GM18498 (cell line): ENCODE data around the gene ABCA3.

Source experiments
- ATAC-seq: cut with Tn5 transposase; IDR thresholded peaks from one replicate; pipeline ENCODE4 v1.9.1; 2021; ENCODE audit warnings: mild to moderate bottlenecking, moderate library complexity; ENCODE audit not compliant: unreplicated experiment

Gene ABCA3

GRCh38 chr16:2317231-2318020, 23.1 kb downstream of the ABCA3 start:
- no peak for ATAC-seq

DNA sequence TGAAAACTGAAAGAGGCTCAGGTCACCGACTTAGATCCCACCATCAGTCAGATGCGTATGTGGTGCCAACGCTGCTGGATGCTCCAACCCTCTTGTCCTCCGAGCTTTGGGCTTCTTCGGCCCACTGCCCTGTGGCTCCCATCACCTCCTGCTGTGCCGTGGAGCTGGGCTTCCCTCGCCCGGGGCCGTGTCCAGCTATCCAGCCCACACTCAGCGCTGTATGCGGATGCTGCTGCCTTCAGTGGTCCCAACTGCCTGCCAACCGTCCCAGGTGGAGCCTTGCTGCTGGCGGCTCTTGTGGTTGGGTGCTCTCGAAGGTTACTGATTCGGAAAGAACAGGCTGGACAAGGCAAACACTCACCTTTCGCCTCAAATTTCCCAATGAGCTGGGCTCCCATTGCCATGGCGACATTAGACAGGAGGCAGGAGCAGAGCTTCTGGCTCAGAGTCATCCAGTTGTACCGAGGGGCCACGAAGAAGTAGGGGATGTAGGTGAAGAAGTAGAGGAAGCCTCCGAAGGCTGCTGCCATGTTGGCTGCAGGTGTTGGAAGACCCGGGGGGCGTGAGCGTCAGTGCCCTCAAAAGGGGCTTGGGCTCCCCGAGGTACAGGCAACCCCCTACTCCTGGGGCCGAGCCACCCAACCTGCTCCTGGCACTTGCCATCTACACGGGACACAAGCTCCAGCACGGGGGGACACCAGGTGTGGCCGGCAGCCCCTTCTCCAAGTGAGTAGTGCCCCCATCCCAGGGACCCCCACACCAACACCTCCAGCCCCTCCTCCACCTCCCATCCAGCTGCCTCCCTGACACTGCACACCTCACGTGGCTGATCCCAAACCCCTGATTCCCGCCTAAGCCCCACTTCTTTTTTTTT, 32.2 kb downstream of the ABCA3 start:
- no peak for ATAC-seq

- ATAC-seq = no peak
Measured at GRCh38 chr16:2299915-2300192, 40.7 kb downstream of the ABCA3 start.

- no peak for ATAC-seq
Measured at GRCh38 chr16:2299121-2299914, 41.2 kb downstream of the ABCA3 start.

DNA sequence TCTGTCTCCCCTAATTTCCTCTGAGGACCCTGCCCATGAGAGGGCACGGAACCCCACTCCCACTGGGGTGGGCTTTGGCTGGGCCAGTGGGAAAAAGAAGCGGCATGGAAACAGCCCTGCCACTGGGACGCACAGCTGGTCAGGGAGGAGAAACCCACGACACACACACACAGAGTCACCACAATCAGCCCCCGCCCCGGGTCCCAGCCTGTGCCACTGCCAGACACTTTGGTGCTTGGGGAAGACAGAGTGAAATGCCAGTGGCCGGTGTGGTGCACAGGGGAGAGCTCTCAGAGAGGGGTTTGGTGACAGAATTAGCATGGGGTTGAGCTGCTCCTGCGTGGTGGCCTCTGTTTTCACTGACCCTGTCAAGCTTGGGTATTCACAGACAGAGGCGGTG, 41.9 kb downstream of the ABCA3 start:
- ATAC-seq = no peak

GRCh38 chr16:2297506-2297860, 43.0 kb downstream of the ABCA3 start:
- no peak for ATAC-seq

GRCh38 chr16:2296661-2297505, 43.6 kb downstream of the ABCA3 start:
- ATAC-seq = no peak

- peak; percentile 67 for ATAC-seq
Measured at GRCh38 chr16:2295056-2295798, 45.3 kb downstream of the ABCA3 start.

DNA sequence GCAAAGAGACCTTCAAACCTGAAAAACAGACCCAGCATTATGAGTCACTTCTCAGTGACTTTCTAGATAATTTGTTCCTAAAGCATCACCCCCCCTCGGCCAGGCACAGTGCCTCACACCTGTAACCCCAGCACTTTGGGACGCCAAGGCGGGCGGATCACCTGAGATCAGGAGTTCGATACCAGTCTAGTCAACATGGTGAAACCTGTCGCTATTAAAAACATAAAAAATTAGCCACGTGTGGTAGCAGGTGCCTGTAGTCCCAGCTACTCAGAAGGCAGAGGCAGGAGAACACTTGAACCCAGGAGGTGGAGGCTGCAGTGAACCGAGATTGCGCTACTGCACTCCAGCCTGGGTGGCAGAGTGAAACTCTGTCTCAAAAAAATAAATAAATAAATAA, 48.3 kb downstream of the ABCA3 start:
- no peak for ATAC-seq

GRCh38 chr16:2289282-2289681, 51.2 kb downstream of the ABCA3 start:
- ATAC-seq = no peak

DNA sequence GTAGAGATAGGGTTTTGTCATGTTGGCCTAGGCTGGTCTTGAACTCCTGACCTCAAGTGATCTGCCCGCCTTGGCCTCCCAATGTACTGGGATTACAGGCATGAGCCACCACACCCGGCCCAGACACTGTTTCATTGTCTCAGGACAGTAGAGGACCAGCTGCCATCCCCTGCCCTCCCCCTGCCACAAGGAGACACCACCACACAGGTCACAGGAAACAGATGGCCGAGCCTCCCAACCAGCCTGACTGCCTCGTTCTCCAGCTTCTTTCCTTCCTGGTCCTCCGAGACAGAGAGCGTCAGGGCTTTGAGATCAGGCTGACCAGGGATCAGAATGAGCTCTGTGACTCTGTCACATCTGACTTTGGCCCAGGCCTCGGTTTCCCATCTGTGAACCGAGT, 51.8 kb downstream of the ABCA3 start:
- no peak for ATAC-seq

DNA sequence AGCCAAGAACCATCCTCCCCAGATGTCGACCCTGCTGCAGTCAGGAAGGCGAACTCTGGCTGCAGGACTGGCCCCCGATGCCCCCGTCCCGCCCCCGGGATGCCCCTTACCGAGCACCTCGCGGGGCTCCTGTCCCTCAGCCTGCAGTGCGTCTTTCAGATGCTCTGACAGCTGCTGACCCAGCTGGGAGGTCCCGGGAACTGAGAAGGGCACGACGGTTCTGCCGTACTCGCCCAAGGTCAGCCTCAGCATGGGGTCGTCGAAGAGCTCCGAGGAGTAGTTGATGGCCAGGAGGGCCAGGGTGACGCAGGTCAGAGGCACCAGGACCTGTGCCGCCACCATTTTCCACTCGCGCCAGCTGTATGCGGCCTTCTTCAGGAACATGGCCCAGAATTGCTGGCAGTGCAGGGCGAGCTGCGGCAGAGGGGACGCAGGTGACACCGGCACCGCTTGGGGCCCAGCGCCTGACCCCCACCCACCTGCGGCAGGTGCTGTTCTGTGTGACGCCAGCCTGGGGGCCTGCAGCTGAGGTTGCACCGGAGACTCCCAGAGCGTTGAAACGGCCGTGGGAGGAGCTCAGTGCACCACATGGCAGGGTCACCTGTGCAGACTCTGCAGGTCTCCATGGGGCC, 52.5 kb downstream of the ABCA3 start:
- ATAC-seq = no peak

DNA sequence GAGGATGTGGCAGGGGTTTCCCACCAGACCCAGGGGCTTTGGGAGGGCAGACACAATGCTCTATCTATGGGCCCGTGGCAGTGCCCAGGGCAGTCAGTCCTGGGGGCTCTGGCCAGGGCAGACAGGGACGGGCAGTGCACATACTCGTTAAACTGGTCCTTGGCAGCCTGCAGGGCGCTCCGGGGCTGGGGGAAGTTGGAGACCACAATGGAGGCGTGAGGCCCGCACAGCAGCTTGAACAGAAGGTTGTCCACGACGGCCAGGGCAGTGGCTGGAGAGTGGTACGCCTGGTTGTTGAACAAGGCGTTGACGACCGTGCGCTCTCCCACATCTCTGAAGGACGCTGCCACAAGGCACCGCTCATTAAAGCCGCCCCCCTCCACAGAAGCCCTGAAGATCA, 54.0 kb downstream of the ABCA3 start:
- no peak for ATAC-seq

DNA sequence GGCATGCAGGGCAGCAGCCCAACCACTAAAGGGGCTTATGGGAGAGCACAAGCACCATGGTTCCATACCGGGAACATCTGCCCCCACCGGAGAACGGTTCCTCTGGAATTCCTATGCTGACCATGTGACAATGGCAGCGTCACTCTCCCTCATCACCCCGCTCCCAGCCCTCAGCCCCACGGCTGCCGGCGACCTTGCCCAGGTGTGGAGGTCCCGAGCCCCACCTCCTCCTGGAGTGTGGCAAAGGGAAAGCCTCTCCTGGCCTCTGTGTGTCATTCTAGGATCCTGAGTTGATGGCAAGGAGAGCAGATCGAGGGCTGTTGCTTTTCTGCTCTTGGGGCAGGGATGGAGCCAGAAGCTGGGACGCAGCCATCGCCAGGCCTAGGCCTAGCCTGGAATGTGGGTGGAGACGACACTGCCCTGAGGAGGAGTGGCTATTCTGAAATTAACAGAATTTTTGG, 54.8 kb downstream of the ABCA3 start:
- ATAC-seq = no peak

DNA sequence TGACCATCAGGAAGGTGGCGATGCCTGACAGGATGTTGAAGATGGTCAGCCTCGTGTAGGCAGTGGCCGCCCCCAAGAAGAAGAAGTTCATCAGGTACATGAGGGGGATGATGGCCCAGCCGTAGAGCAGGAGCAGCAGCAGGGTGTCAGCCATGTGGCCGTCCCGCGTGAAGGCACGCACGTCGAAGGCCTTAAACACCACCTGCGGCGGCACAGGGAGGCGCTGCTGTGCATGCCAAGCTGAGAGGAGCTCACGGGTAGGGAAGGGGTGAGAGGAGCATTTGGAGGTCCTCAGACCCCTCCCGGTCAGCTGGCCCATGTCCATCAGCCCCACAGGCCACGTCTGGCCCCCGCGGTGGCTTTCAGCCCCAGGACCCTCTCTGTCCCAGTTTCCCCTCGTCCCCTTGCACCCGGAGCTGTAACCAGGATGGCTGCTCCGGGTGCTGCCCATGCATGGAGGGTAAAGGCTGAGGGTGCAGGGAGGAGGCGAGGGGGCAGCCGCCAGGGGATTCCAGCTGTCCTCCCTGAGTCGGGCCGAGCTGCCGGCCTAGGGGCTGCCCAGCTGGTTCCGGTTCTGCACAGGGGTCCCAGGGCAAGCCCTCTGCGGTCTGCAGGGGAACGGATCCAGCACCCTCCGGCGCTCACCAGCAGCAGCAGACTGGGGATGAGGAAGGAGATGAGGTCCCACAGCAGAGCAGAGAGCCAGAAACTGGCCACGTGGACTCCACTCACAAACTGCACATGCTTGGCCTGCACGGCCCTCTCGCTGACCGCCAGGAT, 55.5 kb downstream of the ABCA3 start:
- ATAC-seq = no peak

- no peak for ATAC-seq
Measured at GRCh38 chr16:2284001-2284770, 56.3 kb downstream of the ABCA3 start.

DNA sequence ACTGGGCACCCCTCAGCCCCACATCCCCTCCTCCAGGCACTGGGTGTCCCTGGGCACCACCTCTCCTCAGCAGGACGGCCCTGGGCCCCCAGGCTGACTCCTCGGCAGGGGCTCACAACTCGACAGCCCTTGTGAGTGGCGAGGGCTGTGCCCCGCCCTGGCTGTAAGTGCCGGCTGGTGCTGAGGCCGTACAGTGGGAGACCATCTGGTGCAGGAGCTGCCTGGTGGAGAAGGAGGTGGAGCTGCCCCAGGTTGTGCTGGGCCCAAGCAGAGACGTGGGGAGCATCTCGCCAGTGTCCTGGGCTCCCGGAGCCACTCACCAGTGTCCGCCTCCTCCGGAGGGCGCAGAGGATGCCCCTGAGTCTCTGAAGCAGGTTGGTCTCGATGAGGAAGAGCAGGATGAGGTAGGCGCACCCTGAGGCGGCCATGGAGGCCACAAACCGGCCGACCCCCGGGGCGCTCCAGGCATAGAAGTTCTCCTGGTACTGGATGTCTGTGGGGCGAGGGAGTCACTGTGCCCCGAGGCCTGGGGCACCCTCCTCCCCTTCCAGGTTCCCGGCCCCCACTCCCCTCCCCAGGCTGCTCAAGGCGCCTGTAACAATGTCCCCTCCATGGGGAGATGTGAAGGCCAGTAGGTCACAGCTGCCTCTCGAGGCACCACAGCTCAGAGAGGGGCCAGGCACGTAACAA, 57.5 kb downstream of the ABCA3 start:
- no peak for ATAC-seq
